AG09319 (cell line): ENCODE results near the gene ARHGAP22.

Experiments
- DNase-seq: peaks from one replicate; pipeline ENCODE4 v3.0.0-alpha.2; 2010; ENCODE audit warnings: low read depth; ENCODE audit errors: extremely low read depth
- CTCF ChIP-seq: IDR thresholded peaks from 2 replicates; pipeline ENCODE4 v1.5.1; 2011; ENCODE audit warnings: low read depth, mild to moderate bottlenecking, inconsistent platforms, low read length, moderate library complexity

Gene ARHGAP22

GRCh38 chr10:48555310-48556042 is 49.4 kb downstream of the ARHGAP22 start:
- DNase-seq: no peak
- TF ChIP-seq CTCF: no peak

- TF ChIP-seq CTCF: no peak
- DNase-seq: no peak
These were observed 50.2 kb downstream of the ARHGAP22 start for GRCh38 chr10:48554656-48555055.

GRCh38 chr10:48554246-48554645 is 50.6 kb downstream of the ARHGAP22 start:
- TF ChIP-seq CTCF: no peak
- DNase-seq: no peak

- no peak for DNase-seq
- no peak for TF ChIP-seq CTCF
These were observed 51.8 kb downstream of the ARHGAP22 start for GRCh38 chr10:48552946-48553564.

- peak; percentile 35 for DNase-seq
- peak; percentile 78 for TF ChIP-seq CTCF
These were observed 52.8 kb downstream of the ARHGAP22 start for GRCh38 chr10:48551861-48552591.

GRCh38 chr10:48550977-48551376 is 53.9 kb downstream of the ARHGAP22 start:
- TF ChIP-seq CTCF: no peak

More at GRCh38 chr10:48550977-48551376, 53.9 kb downstream of the ARHGAP22 start:
- no peak for DNase-seq
